Measurements from ENCODE around the gene SLC25A45. TPM values are rescaled to one million over a fixed set of nuclear protein-coding genes. Genes with fewer than 3 reads are reported as not detected.

Gene SLC25A45
- total and polyA plus RNA-seq, 2 experiments from 2014 or later = 0.10 to 0.74 TPM

DNA sequence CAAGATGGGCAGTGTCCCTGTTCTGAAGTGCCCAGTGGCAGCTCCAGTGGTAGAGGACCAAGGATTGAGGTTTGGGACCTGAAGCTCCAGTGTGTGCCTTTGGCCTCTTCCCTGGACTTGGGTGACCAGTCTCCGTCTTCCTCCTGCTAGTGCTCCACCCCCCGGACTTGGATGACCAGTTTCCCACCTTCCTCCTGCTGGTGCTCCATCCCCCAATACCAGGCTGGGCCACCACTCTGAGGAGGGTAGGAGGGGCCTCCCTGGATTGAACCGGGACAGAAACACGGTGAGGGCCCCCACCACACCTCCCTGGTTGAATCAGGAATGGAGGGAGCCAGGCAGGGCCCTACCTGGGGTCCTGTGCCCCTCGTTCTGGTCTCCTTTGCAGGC is 29.2 kb upstream of the SLC25A45 start (continued):
- TF ChIP-seq, protein P1, sequence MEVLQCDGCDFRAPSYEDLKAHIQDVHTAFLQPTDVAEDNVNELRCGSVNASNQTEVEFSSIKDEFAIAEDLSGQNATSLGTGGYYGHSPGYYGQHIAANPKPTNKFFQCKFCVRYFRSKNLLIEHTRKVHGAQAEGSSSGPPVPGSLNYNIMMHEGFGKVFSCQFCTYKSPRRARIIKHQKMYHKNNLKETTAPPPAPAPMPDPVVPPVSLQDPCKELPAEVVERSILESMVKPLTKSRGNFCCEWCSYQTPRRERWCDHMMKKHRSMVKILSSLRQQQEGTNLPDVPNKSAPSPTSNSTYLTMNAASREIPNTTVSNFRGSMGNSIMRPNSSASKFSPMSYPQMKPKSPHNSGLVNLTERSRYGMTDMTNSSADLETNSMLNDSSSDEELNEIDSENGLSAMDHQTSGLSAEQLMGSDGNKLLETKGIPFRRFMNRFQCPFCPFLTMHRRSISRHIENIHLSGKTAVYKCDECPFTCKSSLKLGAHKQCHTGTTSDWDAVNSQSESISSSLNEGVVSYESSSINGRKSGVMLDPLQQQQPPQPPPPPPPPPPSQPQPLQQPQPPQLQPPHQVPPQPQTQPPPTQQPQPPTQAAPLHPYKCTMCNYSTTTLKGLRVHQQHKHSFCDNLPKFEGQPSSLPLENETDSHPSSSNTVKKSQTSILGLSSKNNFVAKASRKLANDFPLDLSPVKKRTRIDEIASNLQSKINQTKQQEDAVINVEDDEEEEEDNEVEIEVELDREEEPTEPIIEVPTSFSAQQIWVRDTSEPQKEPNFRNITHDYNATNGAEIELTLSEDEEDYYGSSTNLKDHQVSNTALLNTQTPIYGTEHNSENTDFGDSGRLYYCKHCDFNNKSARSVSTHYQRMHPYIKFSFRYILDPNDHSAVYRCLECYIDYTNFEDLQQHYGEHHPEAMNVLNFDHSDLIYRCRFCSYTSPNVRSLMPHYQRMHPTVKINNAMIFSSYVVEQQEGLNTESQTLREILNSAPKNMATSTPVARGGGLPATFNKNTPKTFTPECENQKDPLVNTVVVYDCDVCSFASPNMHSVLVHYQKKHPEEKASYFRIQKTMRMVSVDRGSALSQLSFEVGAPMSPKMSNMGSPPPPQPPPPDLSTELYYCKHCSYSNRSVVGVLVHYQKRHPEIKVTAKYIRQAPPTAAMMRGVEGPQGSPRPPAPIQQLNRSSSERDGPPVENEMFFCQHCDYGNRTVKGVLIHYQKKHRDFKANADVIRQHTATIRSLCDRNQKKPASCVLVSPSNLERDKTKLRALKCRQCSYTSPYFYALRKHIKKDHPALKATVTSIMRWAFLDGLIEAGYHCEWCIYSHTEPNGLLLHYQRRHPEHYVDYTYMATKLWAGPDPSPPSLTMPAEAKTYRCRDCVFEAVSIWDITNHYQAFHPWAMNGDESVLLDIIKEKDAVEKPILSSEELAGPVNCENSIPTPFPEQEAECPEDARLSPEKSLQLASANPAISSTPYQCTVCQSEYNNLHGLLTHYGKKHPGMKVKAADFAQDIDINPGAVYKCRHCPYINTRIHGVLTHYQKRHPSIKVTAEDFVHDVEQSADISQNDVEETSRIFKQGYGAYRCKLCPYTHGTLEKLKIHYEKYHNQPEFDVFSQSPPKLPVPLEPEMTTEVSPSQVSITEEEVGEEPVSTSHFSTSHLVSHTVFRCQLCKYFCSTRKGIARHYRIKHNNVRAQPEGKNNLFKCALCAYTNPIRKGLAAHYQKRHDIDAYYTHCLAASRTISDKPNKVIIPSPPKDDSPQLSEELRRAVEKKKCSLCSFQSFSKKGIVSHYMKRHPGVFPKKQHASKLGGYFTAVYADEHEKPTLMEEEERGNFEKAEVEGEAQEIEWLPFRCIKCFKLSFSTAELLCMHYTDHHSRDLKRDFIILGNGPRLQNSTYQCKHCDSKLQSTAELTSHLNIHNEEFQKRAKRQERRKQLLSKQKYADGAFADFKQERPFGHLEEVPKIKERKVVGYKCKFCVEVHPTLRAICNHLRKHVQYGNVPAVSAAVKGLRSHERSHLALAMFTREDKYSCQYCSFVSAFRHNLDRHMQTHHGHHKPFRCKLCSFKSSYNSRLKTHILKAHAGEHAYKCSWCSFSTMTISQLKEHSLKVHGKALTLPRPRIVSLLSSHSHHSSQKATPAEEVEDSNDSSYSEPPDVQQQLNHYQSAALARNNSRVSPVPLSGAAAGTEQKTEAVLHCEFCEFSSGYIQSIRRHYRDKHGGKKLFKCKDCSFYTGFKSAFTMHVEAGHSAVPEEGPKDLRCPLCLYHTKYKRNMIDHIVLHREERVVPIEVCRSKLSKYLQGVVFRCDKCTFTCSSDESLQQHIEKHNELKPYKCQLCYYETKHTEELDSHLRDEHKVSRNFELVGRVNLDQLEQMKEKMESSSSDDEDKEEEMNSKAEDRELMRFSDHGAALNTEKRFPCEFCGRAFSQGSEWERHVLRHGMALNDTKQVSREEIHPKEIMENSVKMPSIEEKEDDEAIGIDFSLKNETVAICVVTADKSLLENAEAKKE (CRISPR knock-in tag; IDR thresholded peaks at IDR 0.05) = no peak
- TF ChIP-seq EZH2phosphoT487 (IDR thresholded peaks at IDR 0.05; ENCODE audit: unreplicated experiment) = no peak
- TF ChIP-seq EZH2 (IDR thresholded peaks at IDR 0.05; ENCODE audit: low read depth, unreplicated experiment) = no peak

DNA sequence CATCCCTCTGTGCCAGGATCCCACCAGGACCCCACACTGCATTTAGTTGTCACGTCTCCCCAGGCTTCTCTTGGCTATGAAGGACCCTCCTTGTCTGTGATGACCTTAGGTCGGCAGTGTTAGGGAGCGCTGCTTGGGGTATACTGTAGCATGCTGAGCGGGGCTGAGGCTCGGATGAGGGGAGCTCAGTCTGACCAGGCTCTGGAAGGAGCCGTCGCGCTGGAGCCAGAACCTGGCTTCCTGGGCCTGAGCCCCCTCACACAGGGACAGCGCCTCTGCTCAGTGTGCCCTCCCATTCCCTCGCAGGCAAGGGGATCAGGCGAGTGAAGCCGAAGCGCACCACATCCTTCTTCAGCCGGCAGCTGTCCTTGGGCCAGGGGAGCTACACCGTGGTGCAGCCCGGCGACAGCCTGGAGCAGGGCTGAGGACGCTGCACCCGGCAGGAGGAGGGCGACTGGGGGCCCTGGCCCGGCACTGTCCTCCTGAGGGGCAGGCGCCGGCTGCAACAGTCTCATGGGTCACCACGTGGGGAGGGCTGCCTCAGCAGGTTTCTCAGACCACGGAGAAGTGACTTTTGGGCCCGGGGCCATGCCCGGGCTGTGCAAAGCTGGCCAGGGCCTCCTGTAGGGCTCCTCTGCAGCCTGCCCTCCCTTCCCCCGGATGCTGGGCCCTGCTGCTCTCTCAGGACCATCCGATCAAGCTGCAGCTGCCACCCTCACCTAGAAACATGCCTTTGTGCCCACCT is 28.7 kb upstream of the SLC25A45 start:
- H3K36me3 Mint-ChIP-seq (ENCODE audit: low read depth) = peaks cover 4% of the 10 kb centered on the region; the same call in 2 of the 3 replicates
- Histone ChIP-seq H3K4me2 (no peak overlapping the region), H3K27ac (ENCODE audit: low read depth) (no peak overlapping the region), H3K4me1 (ENCODE audit: insufficient read depth) (no peaks in the 10 kb centered on the region), H2AFZ (no peak overlapping the region), H3K79me2 (replicated peaks; ENCODE audit: insufficient read depth) (no peaks in the 10 kb centered on the region), H3F3A (replicated peaks; ENCODE audit: low read depth) (no peaks in the 10 kb centered on the region), H3K27me3 (ENCODE audit: insufficient read depth) (no peaks in the 10 kb centered on the region), H3K36me3 (ENCODE audit: insufficient read depth) (no peaks in the 10 kb centered on the region), H3K4me3 (no peak overlapping the region), H3K9me2 (ENCODE audit: insufficient read depth) (no peaks in the 10 kb centered on the region), H4K20me1 (replicated peaks; ENCODE audit: insufficient read depth) (no peaks in the 10 kb centered on the region)
- H3K27me3 Mint-ChIP-seq (ENCODE audit: insufficient read depth, low read depth, poor library complexity) = peaks cover 6% of the 10 kb centered on the region
- DNase-seq (ENCODE audit: low spot score) (no peak), ATAC-seq (peak; percentile 19; the same call in 2 of the 3 replicates)
- no peak for TF ChIP-seq EZH2phosphoT487 (IDR thresholded peaks at IDR 0.05; ENCODE audit: unreplicated experiment)
- TF ChIP-seq ZNF114 (CRISPR knock-in tag; IDR thresholded peaks at IDR 0.05) = no peak
- no peak for TF ChIP-seq STAT1 (IDR thresholded peaks at IDR 0.05; ENCODE audit: unreplicated experiment)
- no peak for TF ChIP-seq CREB1 (CRISPR knock-in tag; IDR thresholded peaks at IDR 0.05; ENCODE audit: low read depth)
- TF ChIP-seq, protein P2, sequence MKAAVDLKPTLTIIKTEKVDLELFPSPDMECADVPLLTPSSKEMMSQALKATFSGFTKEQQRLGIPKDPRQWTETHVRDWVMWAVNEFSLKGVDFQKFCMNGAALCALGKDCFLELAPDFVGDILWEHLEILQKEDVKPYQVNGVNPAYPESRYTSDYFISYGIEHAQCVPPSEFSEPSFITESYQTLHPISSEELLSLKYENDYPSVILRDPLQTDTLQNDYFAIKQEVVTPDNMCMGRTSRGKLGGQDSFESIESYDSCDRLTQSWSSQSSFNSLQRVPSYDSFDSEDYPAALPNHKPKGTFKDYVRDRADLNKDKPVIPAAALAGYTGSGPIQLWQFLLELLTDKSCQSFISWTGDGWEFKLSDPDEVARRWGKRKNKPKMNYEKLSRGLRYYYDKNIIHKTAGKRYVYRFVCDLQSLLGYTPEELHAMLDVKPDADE (IDR thresholded peaks at IDR 0.05) = no peak
- TF ChIP-seq, protein P3, sequence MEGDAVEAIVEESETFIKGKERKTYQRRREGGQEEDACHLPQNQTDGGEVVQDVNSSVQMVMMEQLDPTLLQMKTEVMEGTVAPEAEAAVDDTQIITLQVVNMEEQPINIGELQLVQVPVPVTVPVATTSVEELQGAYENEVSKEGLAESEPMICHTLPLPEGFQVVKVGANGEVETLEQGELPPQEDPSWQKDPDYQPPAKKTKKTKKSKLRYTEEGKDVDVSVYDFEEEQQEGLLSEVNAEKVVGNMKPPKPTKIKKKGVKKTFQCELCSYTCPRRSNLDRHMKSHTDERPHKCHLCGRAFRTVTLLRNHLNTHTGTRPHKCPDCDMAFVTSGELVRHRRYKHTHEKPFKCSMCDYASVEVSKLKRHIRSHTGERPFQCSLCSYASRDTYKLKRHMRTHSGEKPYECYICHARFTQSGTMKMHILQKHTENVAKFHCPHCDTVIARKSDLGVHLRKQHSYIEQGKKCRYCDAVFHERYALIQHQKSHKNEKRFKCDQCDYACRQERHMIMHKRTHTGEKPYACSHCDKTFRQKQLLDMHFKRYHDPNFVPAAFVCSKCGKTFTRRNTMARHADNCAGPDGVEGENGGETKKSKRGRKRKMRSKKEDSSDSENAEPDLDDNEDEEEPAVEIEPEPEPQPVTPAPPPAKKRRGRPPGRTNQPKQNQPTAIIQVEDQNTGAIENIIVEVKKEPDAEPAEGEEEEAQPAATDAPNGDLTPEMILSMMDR (conservative IDR thresholded peaks at IDR 0.05; ENCODE audit: low read depth in 2 of 2) = no peak
- TF ChIP-seq JUNB (IDR thresholded peaks at IDR 0.05; ENCODE audit: unreplicated experiment) = no peak
- TF ChIP-seq, protein P4, sequence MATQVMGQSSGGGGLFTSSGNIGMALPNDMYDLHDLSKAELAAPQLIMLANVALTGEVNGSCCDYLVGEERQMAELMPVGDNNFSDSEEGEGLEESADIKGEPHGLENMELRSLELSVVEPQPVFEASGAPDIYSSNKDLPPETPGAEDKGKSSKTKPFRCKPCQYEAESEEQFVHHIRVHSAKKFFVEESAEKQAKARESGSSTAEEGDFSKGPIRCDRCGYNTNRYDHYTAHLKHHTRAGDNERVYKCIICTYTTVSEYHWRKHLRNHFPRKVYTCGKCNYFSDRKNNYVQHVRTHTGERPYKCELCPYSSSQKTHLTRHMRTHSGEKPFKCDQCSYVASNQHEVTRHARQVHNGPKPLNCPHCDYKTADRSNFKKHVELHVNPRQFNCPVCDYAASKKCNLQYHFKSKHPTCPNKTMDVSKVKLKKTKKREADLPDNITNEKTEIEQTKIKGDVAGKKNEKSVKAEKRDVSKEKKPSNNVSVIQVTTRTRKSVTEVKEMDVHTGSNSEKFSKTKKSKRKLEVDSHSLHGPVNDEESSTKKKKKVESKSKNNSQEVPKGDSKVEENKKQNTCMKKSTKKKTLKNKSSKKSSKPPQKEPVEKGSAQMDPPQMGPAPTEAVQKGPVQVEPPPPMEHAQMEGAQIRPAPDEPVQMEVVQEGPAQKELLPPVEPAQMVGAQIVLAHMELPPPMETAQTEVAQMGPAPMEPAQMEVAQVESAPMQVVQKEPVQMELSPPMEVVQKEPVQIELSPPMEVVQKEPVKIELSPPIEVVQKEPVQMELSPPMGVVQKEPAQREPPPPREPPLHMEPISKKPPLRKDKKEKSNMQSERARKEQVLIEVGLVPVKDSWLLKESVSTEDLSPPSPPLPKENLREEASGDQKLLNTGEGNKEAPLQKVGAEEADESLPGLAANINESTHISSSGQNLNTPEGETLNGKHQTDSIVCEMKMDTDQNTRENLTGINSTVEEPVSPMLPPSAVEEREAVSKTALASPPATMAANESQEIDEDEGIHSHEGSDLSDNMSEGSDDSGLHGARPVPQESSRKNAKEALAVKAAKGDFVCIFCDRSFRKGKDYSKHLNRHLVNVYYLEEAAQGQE (IDR thresholded peaks at IDR 0.05; ENCODE audit: unreplicated experiment) = no peak
- no peak for TF ChIP-seq ZNF331 (CRISPR knock-in tag; IDR thresholded peaks at IDR 0.05; ENCODE audit: low read depth)
- no peak for TF ChIP-seq EZH2 (IDR thresholded peaks at IDR 0.05; ENCODE audit: low read depth, unreplicated experiment)
- no peak for TF ChIP-seq POLR2AphosphoS5 (IDR thresholded peaks at IDR 0.05; ENCODE audit: low read depth)
- H3K4me1 Mint-ChIP-seq = peaks cover 7% of the 10 kb centered on the region
- H3K4me3 Mint-ChIP-seq = no peak overlapping the region
- H3K27ac Mint-ChIP-seq = no peak overlapping the region
- H3K9me3 Mint-ChIP-seq = no peaks in the 10 kb centered on the region

Data from GM23338 (cell line).